Measurements from ENCODE around the gene FES.

DNA sequence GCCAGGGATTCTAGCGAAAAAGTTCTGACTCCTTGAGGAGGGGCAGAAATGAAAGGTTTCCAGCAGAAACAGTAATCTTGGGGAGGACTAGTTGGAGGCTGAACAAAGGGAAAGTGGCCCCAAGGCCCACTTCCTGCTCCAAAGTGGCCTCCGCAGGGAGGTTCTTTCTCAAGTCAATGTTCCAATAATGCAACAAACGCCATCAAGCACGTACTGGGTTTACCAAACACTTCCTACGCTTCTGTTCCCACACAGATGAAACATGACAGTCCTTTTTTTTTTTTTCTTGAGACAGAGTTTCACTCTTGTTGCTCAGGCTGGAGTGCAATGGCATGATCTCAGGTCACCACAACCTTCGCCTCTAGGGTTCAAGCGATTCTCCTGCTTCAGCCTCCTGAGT is 60.8 kb downstream of the FES start:
- TF ChIP-seq GATA3 (IDR thresholded peaks at IDR 0.05; ENCODE audit: low read depth, low read length) (no peak), GATA2 (IDR thresholded peaks at IDR 0.05; ENCODE audit: low read depth, low read length) (no peak)
